Glomerular endothelial cell (primary cell): ENCODE data around the gene ARID5A. TPM values are rescaled to one million over a fixed set of nuclear protein-coding genes. Genes with fewer than 3 reads are reported as not detected.
"Not testable (repeated sequence)": the region's sequence is repeated elsewhere in the genome, so short reads cannot be mapped to it uniquely, and the experiment has no call there.

ENCODE experiments used
- DNase-seq: peaks from one replicate; pipeline ENCODE4 v3.0.0-alpha.2; 2011; ENCODE audit warnings: low read depth, low spot score; ENCODE audit errors: extremely low read depth
- total RNA-seq: library from RNA; depleted of rRNA; stranded (reverse); fragments of >200 nt; gene quantifications from 2 replicates; pipeline ENCODE4 v1.2.3, GENCODE V29; 2015

Gene ARID5A
- total RNA-seq, 1 donor from 2014 or later = 20.5 TPM

DNA sequence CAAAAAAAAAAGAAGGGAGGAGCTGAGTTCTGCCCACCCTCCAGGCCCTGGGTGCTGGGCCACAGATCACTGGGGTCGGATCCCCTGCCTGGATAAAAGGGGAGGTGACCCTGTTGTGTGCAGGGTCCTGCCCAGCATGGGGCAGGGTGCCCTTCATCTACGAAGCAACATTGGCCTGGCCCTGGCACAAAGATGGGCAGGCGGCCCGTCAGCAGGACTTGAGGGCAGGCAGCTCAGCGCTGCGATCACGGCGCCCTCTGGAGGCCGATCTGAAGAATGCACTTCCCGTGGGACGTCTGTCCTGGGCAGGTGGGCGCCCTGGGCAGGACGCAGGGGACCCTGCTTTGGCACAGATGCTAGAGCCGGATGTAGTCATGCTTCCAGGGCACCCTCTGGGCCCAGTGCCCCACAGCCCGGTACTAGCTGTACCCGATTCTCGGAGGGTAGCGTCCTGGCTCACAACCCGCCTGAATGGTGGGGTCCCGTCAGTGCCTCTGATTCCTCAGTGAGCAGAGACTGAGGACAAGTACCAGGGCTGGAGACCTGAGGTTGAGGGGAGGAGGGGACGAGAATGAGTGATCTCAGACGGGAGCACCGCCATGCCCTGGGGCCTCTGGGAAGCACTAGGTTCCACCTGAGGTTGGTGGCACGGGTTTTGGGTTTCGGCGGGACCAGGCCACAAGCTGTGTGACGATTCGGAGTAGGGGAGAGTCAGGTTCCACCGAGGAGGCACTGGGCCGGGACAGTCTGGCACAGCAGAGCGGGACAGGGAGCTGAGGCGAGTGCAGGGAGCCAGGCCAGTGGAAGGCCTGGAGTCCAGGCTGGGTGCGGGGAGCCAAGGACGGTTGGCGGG lies 18.0 kb downstream of the ARID5A start:
- DNase-seq = no peak

DNA sequence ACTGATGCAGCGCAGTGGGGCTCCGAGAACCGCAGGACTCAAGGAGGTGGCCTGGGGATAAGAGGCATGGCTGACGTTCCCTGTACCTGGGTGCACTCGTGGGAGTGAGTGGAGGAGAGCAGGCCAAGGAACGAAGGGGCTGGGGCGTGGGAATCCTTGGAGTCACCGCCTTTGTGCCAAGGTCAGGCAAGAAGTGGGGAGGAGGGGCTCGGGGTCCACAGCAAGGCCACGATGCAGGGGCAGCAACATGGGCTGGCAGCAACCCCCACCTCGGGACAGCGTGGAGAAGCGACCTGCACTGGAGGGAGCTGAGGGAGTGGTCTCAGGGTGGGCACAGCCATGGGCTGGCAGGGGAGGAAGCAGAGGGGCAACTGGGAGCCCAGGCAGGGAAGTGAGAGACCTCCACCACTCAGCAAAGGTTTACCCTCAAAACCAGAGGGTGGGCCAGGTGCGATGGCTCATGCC lies 18.6 kb downstream of the ARID5A start:
- DNase-seq = no peak

DNA sequence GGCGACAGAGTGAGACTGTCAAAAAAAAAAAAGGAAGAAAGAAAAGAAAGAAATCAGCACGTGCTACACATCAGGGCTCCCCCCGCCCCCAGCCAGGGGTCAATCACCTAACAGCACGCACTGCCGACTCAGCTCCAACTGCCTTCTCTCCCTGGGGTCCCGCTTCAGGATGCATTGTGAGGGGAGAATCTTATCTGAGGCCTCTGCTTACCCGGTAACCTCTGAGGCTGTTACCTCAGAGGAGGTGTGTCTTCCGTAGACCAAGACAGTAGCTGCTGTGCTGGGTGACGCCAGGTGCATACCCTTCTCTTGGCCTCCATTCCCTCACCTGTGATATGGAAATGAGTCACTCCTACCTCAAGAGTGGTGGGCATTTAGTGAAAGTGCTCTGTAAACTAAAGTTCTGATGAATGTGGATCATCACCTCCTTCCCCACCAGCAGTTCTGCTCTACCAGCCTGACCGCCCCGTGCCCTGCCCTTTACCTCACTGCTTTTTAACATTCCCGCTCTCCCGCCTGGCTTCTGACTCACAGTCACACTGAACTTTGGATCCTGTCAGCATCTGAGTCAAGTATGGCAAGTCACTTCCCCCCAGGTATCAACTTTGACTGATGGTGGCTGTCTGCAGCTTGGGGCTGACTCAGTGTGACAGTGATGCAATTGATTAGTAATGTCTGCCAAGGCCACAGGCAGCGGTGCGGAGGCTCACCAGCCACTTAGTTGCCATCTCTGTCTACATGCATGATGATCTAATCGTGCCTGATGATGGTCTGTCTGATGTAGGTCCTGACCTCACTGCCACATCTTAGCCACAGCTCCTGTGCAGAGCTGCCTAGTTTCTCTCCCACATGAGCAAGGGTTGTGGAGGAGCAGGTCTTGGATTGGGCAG lies 20.1 kb downstream of the ARID5A start:
- DNase-seq = no peak

DNA sequence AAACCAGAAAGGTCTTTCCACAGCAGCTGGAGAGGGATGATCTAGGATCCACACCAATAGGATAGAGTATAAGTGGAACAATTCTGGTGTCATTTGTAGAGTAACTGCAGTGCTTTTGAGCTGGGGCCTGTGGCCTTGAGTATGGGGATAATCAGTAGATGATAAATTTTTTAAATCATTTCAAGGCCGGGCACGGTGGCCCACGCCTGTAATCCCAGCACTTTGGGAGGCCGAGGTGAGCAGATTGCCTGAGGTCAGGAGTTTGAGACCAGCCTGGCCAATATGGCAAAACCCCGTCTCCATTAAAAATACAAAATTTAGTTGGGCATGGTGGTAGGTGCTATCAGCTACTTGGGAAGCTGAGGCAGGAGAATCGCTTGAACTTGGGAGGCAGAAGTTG lies 20.9 kb downstream of the ARID5A start:
- DNase-seq = not testable (repeated sequence)

DNA sequence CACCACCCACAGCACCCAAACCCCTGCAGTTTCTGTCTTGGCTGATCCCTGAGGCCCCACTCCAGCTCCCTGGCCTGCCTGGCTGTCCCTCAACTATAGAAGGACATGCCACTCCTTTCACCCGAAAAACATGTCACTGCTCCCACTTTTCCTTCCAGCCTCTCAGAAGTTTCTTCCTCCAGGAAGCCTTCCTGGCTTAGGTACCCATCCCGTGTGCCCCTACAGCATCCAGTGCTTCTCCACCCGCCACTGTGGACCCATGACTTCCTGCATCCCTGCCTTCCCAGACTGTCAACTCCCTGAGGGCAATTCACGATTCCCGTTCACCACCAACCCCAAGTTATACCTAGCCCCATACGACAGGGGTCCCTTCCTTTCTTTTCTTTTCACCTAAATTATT lies 21.5 kb downstream of the ARID5A start:
- no peak for DNase-seq

DNA sequence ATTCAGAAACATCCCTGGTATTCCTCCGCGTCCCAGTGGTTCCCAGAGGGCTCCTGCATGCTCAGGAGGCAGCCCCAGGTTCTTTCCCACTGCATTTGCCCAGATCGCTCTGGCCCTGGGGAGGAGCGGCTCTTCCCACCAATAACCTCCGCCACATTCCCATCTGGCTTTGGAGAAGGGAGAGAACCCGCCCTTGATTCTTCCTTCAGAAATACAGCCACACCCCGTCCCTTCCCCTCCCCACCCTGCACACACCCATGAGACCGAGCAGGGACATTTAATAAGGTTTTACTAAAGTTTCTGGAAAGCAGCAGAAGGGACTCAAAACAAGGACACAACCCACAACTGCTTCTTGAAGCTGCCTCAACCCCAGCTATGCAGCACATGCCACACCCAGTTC lies 21.9 kb downstream of the ARID5A start:
- no peak for DNase-seq

DNA sequence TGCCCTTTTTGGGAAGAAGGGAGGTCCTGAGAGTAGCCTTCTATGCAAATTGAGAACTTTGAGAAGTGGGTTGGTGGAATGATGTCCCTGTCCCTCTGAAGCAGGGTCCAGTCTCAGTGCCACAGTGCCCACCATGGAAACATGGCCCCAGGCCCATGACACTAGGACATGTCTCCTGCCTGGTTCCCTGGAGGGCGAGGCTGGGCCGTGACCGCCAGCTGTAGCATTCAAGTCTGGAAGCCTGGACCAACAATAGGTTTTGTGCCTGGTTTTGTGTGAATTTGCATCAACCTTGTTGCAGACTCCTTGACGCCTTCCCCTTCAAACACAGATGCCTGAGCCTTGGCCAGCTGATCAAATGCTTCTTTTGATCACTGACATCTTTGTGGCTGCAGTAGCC lies 27.5 kb downstream of the ARID5A start:
- no peak for DNase-seq

DNA sequence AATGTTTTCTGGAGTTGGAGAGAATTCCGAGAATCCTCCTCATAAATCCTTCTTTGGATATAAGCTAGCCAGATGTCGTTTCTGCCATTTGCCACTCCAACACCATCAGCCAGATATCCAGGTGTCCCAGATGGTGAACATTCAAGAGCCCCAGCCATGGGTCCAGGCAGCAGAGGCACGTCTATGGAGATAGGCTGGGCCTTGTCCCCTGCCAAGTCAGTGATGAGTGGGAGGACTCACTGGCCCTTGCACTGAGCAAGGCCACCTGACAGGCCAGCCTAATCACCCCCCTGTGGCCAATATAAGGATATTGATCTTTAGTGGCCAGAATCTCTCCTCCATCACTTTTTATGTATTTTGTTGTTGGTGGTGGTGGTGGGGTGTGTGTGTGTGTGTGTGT lies 28.0 kb downstream of the ARID5A start:
- no peak for DNase-seq

DNA sequence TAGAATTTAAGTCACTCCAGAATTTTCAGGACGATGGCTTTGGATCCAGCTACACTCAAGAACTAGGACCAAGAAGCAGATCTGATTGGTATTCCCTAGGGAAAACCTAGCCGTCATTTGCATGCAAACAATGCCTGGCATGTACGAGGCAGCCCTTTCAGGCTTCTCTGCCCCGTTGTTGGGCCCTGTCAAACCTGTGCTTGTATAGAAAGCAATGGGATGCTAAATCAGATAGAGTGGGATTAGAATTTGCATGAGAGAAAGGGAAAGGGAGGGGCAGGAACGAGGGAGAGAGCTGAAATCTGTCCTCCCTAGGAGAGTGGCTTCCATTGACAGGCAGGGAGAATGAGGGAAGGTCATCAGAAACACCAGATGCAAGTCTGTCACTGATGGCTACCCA lies 28.6 kb downstream of the ARID5A start:
- no peak for DNase-seq

DNA sequence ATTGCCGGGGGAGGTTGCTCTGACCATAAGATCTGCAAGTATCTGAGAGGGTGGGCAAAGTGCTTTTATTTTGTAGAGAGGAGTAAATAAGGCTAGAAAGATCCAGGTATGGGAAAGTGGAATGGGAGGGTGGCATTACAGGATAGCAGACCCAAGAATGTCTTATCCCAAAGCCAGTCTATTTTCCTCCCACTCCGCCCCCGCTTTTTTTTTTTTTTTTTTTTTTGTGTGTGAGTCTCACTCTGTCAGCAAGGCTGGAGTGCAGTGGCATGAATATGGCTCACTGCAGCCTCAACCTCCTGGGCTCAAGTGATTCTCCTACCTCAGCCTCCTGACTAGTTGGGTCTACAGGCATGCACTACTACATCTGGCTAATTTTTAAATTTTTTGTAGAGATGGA lies 31.5 kb downstream of the ARID5A start:
- DNase-seq = no peak

DNA sequence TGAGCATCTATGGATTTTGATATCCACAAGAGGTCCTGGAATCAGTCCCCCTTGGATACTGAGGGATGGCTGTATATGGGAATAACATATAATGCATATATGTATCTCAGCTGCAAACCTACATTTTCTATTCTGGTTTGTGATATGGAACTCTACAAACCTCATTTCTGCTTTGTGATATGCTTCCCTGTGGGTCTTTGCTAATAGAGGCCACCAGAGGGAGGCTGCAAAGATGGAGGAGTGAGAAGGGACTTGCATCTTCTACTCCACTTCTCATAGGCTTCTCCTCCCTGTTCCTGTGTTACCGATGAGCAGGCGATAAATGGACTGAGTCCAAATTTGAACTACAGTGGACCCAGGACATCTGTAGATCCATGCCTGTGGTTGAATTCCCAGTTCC lies 37.8 kb downstream of the ARID5A start:
- no peak for DNase-seq

DNA sequence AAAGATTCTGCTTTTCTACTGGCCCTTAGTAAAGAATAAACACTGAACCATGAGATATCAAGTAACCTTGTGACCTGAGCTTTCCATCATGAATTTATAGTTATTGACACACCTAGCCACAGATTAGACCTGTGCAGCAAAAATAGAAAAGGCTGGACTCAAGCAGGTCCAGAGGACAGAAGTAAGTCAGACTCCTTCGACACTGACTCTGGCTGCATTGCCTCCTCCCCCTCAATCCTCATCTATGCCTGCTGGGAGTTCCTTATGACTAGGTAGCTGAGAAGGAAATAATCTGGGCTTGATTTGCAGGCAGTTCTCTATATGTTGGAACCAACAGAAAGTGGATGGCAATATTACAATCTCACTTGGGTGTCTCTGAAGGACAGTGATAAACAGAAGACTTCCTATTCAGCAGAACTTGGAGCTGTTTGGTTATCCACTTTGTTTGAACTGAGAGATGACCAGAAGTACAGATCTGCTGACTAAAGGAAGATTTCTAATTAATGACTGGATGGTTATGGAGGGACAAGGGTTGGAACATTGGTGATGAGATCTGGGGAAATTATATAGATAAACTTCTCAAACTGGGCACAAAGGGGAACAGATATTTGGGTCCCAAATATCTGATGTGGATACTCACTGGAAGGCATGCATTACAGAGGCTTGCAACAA lies 39.4 kb downstream of the ARID5A start:
- no peak for DNase-seq

DNA sequence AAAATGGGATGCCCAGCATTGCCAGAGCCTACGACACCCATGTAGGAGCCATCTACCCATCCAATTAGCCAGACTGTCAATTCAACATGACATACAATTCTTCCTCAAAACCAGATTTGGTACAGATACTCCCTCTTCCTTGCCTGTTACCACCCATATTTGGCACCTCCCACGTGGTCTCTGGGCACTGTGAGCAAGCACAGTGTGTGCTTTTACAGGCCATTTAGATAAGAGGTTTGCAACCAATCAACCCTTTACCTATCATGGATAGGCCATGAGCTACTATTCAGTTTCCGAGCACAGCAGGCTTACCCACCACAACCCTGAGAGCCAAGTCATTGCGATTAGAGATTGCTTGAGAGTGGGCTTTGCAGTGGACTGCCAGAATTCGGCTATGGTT lies 40.9 kb downstream of the ARID5A start:
- DNase-seq = no peak

DNA sequence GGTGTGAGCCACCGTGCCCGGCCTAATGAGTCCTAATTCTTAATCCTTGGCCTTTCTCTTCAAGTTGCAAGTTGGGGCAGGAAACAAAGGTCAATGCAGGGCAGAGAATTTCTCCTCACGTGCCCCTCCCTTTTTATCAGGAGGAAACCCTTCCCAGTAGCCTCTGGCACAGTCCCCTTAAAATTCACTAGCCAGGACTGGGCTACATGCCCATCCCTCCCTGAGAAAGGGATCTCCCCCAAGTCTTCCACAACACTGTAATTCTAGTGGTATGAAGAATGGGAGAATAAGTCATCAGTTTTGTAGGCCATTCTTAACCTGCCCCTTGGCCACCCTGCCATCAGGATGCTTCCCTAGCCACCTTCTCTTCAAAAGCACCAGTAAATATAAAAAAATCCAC lies 42.2 kb downstream of the ARID5A start:
- no peak for DNase-seq

DNA sequence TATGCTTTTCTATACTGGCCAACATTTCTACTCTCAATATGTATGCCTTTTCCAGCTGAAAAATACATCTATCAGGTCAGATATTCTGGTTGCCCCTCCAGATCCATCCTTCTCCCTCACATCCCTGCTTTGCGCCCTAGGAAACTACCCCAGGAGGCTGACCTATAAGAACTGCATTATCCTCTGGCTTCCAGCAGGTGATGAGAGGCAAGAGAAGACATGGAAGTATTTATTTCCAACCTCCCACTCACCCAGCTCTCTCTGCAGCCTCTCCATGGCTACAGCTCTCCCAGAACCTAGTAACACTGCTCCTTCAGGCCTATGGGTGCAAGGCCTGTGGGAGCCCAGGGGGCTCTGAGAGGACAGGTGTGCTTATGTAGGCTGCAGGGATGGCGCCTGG lies 42.9 kb downstream of the ARID5A start:
- no peak for DNase-seq

DNA sequence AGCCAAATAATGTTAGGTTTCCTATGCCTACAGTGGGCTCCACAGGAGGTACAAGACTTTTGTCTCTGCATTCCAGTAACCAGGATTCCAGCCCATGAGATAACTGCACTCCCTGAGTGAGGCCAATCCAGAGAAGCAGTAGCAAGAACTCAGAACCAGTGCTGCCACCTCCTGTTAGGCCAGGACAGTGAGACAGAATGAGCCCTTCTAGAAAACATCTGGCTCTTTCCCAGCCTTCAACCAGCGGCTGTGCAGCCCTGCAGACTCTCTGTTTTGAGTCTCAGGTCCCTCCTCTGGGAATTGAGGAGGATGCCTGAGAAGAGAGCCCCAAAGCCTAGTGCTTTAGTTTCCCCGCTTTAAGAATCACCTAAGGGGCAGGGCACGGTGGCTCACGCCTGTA lies 44.2 kb downstream of the ARID5A start:
- DNase-seq = no peak

DNA sequence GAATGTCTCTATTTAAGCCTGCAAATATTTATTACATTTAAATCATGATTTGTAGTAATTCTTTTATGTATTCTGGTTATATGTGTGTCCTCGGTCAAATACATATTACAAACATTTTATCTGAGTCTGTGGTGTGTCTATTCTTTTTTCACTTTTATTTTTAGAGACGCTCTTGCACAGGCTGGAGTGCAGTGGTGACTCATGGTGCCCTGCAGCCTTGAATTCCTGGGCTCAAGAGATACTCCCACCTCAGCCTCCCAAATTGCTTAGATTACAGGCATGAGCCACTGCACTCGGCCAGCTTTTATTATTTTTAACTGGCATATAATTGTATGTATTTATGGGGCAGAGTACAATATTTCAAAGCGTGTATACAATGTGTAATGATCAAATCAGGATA lies 47.5 kb downstream of the ARID5A start:
- DNase-seq = no peak

DNA sequence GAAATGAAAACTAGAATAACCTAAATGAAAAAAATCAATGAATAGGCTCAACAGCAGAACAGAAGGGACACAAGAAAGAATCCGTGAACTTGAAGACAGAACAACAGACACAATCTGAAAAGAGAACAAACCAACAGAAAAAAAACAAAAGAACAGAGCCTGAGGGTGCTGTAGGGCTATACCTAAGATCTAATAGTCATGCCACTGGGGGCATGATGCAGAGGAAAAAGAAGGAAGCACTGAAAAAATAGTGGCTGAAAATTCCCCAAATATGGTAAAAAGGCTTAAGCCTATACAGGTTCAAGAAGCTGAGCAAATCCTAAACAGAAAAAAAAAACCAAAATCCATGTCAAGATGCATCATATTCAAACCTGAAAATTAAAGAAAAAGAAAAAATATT lies 51.3 kb downstream of the ARID5A start:
- DNase-seq = no peak

DNA sequence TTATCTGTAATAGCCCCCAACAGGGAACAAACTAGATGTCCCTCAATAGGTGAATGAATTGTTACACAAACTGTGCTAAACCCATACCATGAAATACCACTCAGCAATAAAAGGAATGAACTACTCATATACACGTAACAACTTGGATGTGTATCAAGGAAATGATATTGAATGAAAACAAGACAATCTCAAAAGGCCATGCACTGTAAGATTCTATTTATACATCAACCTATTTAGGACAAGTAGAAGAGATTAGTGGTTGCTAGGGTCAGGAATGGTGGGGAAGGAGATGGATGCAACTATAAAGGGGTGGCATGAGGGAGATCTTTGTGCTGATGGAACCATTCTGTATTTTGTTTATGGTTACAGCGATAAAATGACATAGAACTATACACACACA lies 54.5 kb downstream of the ARID5A start:
- DNase-seq = no peak

DNA sequence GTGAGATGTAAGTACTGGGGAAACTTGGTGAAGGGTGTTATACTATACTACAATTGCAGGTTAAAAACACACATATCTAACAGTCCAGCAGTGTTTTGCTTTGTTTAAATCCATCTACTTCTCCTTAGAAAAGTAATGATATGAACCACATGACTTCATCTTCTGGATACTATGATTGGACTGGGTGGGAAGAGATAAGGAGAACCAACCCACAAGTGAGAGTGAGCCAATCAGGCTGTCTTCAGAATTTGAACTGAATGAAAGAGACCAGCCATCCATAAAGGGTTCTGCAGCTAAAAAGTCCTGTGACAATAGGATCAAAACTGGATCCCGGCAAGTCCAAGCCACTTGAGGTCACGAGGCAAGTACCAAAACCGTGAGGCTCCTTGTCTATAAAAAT lies 54.9 kb downstream of the ARID5A start:
- DNase-seq = no peak

DNA sequence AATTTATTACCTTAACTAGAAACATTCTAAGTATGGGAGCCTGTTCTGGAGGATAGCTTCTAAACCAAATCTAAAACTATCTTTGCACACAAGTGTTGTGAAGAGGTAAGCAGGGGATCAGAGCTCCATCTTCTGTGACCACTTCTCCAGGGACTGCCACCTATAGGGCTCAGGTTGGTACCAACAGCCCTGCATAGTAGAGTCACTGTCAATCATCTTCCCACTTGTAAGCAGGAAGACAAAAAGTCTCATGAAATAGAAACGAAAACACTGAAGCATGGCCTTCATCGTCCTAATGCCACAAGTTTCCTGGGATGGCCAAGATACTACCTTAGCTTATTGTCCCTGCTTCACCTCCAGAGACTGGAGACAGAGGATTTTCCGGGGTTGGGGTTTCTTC lies 57.7 kb downstream of the ARID5A start:
- DNase-seq = no peak
